Stimulated activated CD4-positive, alpha-beta T cell treated with anti-CD3 and anti-CD28 coated beads, Interleukin-1b, Interleukin-23, amount 100 ng/mL, for 24 hours (primary cell): ENCODE data around the gene RGS11.

Source experiments
- DNase-seq, 4 experiments: peaks; one replicate each; pipeline ENCODE4 v3.0.0-alpha.2; 2020; ENCODE audit warnings: low read depth in 4 of 4, low spot score in 1 of 4

Gene RGS11

DNA sequence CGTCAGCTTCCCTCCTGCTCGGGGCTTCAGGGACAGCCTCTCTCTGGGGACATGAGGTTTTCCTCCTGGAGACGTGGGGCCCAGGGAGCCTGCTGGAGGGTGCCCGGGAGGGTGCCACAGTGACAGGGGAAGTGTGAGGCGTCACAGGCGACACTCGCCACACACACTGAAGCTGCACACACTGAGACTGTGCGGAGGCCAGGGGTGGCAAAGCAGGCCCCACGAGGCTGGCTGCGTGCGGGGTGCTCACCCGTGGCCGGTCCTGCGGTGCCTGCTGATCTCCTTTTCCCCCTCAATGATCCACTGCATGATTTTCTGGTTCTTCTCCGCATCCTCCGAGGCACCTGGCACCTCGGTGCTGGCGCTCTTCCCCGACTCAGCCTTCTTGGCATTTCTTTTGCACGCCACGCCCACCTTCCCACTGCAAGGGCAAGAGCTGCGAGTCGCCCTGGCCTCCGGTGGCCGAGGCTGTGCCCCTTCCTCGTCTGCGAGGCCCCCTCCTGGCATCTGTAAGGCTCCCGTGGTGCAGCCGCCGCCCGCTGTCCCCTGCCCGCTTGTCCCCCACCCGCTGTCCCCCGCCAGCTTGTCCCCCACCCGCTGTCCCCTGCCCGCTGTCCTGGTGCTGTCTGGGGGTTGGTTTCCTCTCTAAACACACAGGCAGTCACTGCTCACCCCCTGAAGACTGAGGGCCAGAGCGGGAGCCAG, 21.2 kb upstream of the RGS11 start:
- DNase-seq, result no peak

DNA sequence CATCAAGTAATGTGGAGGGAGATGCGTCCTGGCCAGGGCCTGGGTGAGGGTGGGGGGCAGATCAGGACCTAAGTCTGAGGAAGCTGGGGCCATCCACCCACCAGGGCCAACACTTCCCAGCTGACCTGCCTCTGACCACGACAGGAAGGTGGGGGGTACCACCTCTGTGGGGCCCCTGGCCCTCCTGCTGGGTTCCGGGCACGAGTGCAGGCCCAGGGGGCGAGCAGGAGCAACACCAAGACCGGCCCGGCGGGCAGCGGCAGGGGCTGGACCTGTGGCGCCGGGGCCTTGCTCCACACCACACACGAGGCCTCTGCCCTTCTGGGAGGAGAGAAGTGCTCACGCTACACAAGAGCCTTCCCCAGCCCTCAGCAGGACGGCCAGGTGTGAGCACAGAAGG, 20.5 kb upstream of the RGS11 start:
- DNase-seq, result no peak

DNA sequence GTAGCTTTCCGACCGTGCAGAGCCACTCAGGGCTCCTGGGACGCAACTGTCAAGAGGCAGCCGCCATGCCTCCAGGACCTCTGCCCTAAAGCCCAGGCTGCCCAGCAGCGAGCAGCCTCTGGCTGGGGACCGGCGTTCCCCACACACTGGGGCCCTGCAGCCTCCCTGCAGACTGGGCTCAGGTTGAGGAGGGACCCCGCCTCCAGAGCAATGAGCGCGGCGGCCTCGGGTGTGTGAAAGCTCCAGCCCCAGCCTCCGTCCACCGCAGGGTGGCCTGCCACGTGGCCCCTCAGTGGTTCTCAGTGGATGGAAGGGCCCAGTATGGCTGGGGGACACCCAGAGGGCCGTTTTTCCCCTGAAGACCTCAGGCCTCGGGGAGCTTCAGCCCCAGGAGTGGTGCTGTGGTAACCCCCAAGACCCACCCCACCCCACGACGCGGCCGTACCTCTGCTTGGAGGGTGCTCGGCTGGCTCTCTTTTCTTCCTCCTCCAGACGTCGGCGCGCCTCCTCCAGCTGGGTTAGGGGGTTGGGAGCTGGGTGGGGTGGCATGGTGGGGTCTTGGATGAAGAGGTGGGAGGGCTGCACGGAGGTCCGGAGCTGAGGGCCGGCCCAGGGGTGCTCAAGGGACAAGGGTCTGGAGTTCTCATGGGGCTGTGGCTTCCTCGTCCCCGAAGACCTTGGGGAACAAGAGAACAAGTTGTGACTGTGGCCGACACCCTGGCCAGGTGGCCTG, 17.5 kb upstream of the RGS11 start:
- no peak for DNase-seq

DNA sequence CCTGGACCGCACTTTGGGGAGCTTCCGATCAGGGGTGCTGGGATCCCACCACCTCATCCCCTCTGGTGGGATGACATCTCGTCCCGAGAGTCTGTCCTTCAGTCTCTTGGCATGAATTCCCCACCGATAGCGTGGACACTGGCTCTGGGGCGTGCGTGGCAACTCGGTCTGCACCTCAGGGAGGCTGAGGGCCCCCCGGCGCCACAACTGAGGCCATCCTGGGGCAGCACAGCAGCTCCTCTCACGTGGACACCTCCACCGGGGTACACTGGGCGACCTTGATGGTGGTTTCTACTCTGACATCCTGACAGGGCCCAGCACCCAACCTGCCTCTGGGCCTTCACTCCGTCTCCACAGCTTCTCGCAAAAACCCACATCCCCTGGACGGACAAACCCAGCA, 15.8 kb upstream of the RGS11 start:
- no peak for DNase-seq

DNA sequence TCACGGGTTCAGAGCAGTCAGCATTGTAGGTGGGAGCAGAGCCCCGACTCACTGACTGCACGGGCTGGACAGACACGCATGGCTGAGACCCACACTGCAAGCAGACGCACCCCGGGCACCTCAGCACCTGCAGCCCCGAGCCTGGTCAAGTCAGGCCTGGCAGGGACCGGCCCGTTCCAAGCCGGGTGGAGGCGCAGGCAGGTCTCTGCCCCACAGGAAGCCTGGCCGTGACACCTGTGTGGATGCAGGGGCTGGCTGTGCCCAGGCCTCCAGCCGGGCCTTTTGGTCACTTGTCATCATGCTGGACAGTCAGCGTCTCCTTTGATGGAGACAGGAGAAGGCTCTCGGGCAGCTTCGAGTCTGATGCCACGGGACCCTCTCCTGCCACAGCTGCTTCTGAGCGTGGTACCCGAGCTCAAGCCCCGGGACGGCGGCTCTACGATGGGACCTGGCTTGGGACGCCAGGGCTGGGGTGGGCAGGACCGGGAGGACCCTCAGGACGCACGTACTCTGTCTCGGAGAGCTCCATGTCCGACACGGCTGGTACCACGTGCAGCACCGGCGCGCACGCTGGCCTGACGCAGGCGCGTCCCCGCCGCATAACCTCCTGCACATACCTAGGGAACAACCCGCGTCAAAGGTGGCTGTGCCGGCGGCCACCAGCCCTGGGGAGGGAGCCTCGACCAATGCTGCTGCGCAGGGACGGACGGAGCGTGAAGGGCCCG, 15.1 kb upstream of the RGS11 start:
- no peak for DNase-seq

DNA sequence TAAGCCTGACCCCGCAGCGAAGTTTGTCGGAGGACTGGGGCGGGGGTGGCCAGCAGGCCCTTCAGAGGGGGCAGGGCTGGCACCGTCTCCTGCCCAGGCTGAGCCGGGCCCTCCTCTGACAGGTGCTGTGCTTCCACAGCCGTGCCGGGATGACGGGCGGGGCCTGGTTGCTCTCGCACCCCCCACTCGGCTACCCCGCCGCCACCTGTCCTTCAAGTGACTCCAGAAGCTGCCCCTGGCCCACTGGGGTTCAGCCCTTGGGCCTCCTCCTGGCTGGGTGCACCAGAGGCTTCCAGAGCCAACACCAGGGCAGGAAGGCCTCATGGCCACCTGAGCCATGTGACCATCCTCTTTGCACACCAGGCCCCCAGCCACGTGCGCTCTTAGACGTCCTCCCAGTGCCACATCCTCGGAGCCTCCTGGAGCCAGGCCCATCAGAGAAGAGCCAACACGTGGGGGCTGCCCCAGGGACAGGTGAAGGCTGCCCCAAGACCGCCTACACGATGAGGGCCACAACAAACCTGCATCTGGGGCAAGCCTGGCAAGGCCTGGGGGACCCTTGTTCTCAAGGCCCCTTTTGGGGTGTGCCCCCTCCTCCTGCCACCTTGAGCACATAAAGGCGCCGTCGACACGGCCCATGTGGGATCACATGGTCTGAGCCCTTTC, 14.4 kb upstream of the RGS11 start:
- no peak for DNase-seq

DNA sequence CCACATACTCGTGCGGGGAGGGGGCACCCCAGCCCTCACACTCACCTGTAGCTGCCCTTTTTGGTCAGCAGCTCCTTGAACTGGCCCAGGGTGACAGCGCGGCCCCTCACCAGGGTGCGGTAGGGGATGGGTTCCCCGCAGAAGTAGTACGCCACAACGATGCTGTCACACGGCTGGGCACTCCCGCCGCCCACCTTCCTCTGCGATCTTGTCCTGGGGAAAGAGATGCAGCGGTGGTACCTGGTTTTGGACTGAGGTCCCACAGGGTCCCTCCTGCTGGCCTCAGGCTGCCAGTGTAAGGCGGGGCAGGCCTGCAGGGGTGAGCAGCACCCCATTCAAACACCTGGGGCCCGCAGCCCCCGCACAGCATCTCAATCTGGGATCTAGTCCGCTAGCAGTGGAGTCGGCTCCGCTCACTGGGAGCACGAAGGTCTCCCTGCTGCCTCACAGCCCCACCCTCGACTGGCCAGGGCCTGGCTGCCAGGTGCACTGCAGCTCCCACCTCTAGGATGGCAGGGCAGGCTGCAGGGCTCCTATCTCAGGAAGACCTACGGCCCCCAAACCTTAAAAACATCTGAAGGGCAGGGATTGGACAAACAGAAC, 13.8 kb upstream of the RGS11 start:
- DNase-seq, result no peak

DNA sequence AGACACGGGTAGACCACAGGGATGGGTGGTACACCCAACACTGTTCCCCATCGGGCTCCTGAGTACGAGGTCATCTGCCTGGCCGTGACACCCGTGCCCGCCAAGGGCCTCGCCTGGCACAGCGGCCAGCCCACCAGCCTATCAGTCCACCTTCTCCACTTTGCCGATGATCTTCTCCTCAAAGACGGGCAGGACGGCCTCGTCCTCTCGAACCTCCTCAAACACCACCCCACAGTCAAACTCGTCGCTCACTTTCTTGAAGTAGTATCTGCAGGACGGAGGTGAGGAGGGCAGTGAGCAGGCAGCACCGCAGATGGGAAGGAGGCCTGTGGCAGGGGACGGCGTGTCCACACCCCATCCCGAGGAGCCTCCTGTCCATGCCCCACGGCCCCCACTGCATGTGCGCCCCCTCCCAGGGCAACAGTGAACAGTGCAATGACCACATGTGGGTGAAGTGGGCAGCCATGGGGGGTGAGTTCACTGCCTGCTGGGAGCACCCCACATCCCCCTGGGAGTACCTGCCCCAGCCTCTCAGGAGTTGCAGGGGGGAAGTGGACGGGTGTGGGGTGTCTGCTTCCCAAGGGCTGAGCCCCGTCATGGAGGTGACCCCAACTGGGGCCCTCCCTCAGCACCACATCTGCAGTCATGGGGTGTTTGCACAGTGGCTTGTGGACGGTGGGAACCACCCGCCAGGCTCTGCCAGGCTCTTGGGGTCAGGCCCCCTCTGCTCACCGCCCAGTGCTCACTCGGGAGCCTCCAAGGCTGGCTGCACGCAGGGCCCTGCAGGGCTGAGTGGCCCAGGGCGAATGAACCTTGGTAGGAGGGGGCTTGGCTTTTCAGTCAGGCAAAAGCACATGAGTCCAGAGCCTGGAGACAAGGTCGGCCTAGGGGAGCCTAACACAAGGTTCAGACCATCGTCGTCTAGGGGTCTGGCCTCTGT, 12.5 kb upstream of the RGS11 start:
- DNase-seq, result no peak

DNA sequence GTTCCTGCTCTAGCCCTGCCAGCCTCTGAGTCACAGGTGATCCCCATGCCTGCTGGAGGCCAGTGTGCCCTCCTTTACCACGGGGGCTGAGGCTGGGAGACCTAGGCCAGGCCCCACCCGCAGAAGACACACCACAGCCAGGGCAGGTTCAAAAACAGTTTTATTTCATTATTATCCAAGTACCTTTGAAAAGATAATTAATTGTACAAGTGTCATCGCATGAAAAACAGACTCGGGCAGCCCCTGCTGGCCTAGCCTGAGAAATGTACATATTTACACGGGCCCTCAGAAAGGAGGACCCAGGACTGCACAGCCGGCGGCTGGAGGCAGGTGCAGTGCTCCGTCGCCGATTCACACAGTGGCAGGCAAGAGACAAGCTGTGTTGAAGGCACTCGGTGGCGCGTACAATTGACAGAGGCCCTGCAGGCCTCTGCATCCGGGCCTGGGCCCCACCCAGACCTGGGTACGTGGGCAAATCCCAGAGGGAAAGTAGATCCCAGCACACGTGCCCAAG, 11.6 kb upstream of the RGS11 start:
- no peak for DNase-seq

DNA sequence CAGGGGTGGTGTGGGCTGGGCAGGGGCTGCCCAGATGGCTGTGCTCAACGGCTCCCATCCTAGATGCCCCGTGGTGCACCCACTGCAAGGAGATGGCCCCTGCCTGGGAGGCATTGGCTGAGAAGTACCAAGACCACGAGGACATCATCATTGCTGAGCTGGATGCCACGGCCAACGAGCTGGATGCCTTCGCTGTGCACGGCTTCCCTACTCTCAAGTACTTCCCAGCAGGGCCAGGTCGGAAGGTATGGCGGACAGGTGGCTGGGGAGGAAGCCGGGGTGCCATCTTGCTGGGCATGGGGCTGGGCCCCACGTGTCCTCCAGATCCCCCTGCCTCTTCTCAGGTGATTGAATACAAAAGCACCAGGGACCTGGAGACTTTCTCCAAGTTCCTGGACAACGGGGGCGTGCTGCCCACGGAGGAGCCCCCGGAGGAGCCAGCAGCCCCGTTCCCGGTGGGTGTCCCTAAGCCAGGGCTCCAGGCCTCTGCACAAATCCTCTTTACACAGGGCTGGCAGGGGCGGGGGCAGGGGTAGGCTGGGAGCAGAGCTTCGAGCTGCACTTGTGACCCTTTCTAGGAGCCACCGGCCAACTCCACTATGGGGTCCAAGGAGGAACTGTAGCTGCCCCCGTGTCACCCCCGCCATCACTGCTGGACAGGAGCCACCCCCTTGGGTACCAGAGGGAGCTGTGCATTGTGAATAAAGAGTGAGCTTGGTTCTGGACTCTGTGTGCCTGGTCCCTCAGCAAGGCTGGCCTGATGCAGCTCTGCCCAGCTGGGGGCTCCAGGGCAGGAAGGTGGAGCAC, 10.9 kb upstream of the RGS11 start:
- no peak for DNase-seq

DNA sequence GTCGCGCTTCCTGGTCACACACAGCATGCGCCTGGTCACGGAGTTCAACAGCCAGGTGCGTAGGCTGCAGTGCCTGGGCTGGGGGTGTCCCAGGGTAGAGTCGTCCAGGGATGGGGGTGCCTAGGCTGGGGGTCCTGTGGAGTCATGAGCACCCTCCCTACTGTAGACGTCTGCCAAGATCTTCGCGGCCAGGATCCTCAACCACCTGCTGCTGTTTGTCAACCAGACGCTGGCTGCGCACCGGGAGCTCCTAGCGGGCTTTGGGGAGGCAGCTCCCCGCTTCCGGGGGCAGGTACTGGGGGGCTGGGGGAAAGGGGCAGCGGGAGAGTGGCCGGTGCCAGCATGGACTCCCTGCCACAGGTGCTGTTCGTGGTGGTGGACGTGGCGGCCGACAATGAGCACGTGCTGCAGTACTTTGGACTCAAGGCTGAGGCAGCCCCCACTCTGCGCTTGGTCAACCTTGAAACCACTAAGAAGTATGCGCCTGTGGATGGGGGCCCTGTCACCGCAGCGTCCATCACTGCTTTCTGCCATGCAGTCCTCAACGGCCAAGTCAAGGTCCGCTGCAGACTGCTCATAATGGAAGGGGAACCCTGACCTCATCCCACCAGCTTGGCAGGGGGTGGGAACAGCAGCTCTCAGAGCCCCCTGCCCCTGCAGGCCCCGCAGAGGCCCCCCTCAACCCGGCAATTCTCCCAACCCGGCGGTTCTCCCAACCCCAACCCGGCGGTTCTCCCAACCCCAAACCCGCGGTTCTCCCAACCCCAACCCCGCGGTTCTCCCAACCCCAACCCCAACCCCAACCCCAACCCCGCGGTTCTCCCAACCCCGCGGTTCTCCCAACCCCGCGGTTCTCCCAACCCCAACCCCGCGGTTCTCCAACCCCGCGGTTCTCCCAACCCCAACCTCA, 9.7 kb upstream of the RGS11 start:
- no peak for DNase-seq

DNA sequence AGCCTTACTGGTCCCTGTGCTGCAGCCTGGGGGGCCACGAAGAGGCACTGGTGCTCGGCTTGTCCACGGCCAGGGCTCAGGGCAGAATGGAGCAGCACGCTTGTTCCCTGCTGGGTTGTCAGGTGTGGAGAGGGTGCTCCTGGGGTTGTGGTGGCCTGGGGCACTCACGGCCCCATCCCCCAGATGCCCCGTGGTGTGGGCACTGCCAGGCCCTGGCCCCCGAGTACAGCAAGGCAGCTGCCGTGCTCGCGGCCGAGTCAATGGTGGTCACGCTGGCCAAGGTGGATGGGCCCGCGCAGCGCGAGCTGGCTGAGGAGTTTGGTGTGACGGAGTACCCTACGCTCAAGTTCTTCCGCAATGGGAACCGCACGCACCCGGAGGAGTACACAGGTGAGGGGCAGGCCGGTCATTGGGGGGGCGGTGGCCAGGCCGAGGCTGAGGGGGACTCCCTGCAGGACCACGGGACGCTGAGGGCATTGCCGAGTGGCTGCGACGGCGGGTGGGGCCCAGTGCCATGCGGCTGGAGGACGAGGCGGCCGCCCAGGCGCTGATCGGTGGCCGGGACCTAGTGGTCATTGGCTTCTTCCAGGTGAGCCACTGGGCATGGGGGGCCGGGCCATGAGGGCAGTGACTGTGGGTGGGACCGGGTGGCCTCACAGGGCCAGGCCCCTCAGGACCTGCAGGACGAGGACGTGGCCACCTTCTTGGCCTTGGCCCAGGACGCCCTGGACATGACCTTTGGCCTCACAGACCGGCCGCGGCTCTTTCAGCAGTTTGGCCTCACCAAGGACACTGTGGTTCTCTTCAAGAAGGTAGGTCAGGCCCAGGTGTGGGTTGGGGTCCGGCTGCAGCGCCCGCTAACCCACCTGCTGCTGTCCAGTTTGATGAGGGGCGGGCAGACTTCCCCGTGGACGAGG, 8.7 kb upstream of the RGS11 start:
- DNase-seq, result no peak

DNA sequence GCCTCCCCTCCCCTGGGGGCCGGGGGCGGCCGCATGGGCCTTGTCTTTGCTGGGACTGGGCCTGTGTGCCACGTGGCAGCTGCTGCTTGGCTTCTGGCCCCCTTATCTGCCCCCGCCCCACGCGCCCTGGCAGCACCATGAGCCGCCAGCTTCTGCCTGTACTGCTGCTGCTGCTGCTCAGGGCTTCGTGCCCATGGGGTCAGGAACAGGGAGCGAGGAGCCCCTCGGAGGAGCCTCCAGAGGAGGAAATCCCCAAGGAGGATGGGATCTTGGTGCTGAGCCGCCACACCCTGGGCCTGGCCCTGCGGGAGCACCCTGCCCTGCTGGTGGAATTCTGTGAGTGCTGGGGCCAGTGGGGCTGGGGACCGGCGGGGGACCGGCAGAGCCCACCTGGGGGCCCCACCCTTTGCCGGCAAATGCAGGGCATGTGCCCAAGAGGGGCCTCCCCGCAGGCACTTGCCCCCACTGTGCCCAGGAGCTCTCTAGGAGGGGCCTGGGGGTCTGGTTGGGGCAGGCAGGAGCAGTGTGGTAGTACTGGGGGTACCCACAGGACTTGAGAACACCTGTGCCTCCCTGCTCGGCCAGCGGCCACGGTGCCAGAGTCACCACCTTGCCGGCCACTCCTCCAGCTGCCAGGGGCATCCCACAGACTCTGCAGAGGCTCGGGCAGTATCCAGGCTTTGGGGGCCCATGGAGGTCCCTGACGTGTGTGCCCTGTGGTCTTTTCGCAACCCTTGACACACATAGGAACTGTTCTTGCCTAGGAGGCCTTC, 7.5 kb upstream of the RGS11 start, which contains the start of gene PDIA2:
Gene PDIA2 (plus strand): TSS at position 132 of the 773 bp plus-strand sequence. CDS start 6 bp downstream, at position 138.
- no peak for DNase-seq

DNA sequence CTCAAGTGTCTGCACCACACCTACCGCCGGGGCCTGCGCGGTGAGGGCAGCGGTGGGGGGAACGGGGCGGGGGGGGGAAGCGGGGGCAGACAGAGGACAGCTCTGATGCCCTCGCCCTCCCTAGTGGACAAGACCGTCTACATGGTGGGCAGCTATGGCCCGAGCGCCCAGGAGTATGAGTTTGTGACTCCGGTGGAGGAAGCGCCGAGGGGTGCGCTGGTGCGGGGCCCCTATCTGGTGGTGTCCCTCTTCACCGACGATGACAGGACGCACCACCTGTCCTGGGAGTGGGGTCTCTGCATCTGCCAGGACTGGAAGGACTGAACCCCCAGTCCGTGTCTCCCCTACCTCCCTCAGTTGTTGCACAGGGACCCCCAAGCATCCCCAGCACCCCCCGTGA, 6.7 kb upstream of the RGS11 start:
- DNase-seq, result no peak

DNA sequence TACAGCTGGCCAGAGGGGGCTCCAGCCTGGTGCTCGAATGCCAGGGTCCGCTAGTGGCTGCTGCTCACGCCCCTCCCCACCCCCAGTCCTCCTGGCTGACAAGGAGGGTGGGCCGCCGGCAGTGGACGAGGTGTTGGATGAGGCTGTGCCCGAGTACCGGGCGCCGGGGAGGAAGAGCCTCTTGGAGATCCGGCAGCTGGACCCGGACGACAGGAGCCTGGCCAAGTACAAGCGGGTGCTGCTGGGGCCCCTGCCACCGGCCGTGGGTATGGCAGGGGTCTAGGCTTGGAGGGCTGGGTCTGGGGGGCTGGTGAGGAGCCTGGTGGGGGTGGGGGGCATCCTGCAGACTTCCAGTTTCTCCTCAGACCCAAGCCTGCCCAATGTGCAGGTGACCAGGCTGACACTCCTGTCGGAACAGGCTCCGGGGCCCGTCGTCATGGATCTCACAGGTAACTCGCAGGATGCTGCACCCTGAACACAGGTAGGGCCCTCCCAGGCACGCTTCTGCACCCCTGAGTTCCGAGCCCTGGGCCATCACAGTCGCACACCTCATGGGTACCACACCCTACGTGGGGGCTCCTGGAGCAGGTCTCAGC, 6.0 kb upstream of the RGS11 start:
- DNase-seq, result no peak
